DND-41 (cell line): ENCODE measurements around the gene RRP8.

Source experiments
- ATAC-seq: fragments of 200-7000 bp; cut with Tn5 transposase; 3 replicates; pipeline ENCODE4 v1.9.1; 2021; ENCODE audit warnings: low read depth; ENCODE audit not compliant: insufficient read depth
- DNase-seq: peaks from one replicate; pipeline ENCODE4 v3.0.0-alpha.2; 2020
- H2AFZ ChIP-seq: 2 replicates; pipeline ENCODE4 v1.6.0; 2012; ENCODE audit warnings: low read depth, low read length
- H3K27ac ChIP-seq: 2 replicates; pipeline ENCODE4 v1.5.1; 2012; ENCODE audit warnings: low read length, inconsistent platforms
- H3K27me3 ChIP-seq: fragments of 200-600 bp; sonication (generic); 2 replicates; pipeline ENCODE4 v1.6.0; 2012; ENCODE audit warnings: low read length, mild to moderate bottlenecking, inconsistent platforms; ENCODE audit not compliant: insufficient read depth, poor library complexity
- H3K36me3 ChIP-seq: 2 replicates; pipeline ENCODE4 v1.5.1; 2012; ENCODE audit warnings: low read length, inconsistent platforms; ENCODE audit not compliant: insufficient read depth
- H3K4me1 ChIP-seq: 2 replicates; pipeline ENCODE4 v1.5.1; 2012; ENCODE audit warnings: mild to moderate bottlenecking, low read length; ENCODE audit not compliant: insufficient read depth
- H3K4me2 ChIP-seq: 2 replicates; pipeline ENCODE4 v1.6.0; 2012; ENCODE audit warnings: mild to moderate bottlenecking, moderate library complexity, low read length, inconsistent platforms; ENCODE audit not compliant: insufficient read depth
- H3K4me3 ChIP-seq, 2 experiments: fragments of 200-600 bp in 1 of 2; shearing (Covaris generic) in 1 of 2; 2 replicates each; pipeline ENCODE4 v1.5.1; 2012 to 2016; ENCODE audit warnings: inconsistent platforms in 2 of 2, low read length in 2 of 2, mild to moderate bottlenecking in 2 of 2, low read depth in 1 of 2, moderate library complexity in 1 of 2
- H3K79me2 ChIP-seq: 2 replicates; pipeline ENCODE4 v1.6.0; 2012; ENCODE audit warnings: low read length, inconsistent platforms; ENCODE audit not compliant: insufficient read depth
- H3K9ac ChIP-seq: 2 replicates; pipeline ENCODE4 v1.6.0; 2012; ENCODE audit warnings: low read depth, mild to moderate bottlenecking, inconsistent platforms, low read length, moderate library complexity
- H3K9me3 ChIP-seq: 2 replicates; pipeline ENCODE4 v1.5.1; 2012; ENCODE audit warnings: low read length, moderate library complexity, mild to moderate bottlenecking, inconsistent platforms; ENCODE audit not compliant: insufficient read depth, severe bottlenecking
- H4K20me1 ChIP-seq: 2 replicates; pipeline ENCODE4 v1.6.0; 2012; ENCODE audit warnings: low read length; ENCODE audit not compliant: insufficient read depth
- EZH2 ChIP-seq: IDR thresholded peaks from 3 replicates; pipeline ENCODE4 v1.6.1; 2012; ENCODE audit warnings: borderline replicate concordance, low read depth, mild to moderate bottlenecking, moderate library complexity, low read length, inconsistent platforms; ENCODE audit not compliant: severe bottlenecking
- TF ChIP-seq, protein P1 (sequence below): IDR thresholded peaks from 2 replicates; pipeline ENCODE4 v1.5.1; 2012; ENCODE audit warnings: borderline replicate concordance, low read length, moderate library complexity, mild to moderate bottlenecking; ENCODE audit not compliant: poor library complexity, severe bottlenecking; ENCODE audit errors: extremely low read depth

The RRP8 gene

DNA sequence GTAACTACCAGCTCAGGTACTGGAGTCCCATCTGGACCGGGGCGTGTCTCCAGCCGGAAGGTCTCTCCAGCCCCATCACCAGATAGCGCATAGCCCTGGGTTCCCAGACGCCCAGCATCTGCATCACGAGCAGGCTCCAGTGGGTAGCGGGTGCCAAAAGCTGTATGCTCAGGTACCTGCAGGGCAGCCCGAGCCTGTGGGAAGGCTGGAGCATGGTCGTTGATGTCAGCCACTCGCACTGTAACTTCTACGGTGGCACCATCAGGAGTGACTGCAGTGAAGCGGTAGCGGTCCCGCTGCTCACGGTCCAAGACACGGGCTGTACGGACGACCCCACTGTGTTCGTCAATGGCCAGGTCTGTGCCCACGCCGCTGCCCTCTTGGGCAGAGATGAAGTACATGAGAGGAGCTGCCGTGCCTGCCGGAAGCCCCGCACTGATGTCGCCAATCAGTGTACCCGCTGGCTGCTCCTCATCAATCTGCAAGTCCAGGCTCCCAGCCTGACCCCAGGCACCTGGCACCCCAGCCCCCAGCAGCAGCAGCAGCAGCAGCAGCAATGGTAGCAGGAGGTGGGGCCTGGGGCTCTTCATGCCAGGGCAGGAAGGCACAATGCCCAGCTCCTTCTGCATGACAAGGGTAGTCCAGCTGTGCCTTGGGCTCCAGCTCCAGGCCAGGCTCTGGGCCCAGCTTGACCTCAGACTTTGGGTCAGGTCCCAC is 37.7 kb upstream of the RRP8 start:
- H3K79me2 ChIP-seq = no peaks in the 10 kb centered on the region
- H3K9ac ChIP-seq = no peak overlapping the region
- H3K9me3 ChIP-seq = no peaks in the 10 kb centered on the region
- DNase-seq (no peak), ATAC-seq (no peak)
- no peak overlapping the region for H2AFZ ChIP-seq
- H3K27me3 ChIP-seq = no peaks in the 10 kb centered on the region
- no peaks in the 10 kb centered on the region for H4K20me1 ChIP-seq
- H3K4me3 ChIP-seq = no peak overlapping the region
- H3K4me2 ChIP-seq = no peak overlapping the region
- no peak for TF ChIP-seq EZH2
- TF ChIP-seq, protein P1, sequence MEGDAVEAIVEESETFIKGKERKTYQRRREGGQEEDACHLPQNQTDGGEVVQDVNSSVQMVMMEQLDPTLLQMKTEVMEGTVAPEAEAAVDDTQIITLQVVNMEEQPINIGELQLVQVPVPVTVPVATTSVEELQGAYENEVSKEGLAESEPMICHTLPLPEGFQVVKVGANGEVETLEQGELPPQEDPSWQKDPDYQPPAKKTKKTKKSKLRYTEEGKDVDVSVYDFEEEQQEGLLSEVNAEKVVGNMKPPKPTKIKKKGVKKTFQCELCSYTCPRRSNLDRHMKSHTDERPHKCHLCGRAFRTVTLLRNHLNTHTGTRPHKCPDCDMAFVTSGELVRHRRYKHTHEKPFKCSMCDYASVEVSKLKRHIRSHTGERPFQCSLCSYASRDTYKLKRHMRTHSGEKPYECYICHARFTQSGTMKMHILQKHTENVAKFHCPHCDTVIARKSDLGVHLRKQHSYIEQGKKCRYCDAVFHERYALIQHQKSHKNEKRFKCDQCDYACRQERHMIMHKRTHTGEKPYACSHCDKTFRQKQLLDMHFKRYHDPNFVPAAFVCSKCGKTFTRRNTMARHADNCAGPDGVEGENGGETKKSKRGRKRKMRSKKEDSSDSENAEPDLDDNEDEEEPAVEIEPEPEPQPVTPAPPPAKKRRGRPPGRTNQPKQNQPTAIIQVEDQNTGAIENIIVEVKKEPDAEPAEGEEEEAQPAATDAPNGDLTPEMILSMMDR = no peak
- no peaks in the 10 kb centered on the region for H3K4me1 ChIP-seq
- H3K36me3 ChIP-seq = no peaks in the 10 kb centered on the region
- no peak overlapping the region for H3K27ac ChIP-seq

DNA sequence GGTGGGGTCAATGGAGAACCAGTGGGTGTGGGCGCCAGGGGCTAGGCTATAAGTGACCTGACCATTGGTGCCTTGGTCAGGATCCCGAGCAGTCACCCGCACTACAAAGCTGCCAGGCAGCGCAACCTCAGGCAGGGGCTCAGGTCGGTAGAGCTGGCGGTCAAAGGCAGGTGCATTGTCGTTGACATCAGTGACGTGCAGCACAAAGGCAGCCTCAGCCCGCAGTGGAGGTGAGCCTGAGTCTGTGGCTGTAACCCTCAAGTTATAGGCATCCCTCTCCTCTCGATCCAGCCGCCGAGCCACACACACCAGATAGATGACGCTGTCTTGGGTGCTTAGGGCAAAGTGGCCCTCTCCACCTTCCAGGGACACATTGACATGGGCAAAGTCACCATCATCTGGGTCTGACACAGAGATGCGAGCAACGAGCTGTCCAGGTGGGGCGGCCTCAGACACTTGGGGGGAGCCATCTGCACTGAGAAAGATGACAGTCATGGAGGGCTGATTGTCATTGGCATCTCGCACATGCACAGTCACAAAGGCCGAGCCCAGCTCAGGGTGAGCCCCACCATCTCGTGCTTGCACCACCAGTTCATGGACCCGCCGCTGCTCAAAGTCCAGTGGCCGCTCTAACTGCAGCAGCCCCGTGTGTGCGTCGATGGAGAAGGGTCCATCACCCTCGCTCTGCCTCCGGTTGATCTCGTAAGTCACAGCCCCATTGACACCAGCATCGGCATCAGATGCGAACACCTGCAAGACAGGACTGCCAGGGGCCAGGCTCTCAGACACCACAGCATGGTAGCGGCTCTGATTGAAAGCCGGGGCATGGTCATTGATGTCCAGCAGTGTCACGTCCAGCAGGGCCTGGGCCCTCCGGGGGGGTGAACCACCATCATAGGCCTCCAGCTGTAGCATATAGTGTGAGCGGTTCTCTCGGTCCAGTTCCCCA is 36.9 kb upstream of the RRP8 start:
- Histone ChIP-seq H3K4me2 (no peak overlapping the region), H3K27ac (no peak overlapping the region), H3K27me3 (no peaks in the 10 kb centered on the region), H3K36me3 (no peaks in the 10 kb centered on the region), H3K79me2 (no peaks in the 10 kb centered on the region), H3K9ac (no peak overlapping the region), H3K4me1 (no peaks in the 10 kb centered on the region), H3K9me3 (no peaks in the 10 kb centered on the region), H4K20me1 (no peaks in the 10 kb centered on the region), H3K4me3 (no peak overlapping the region), H2AFZ (no peak overlapping the region)
- DNase-seq (no peak), ATAC-seq (no peak)
- TF ChIP-seq, protein P1 = no peak
- TF ChIP-seq EZH2 = no peak

DNA sequence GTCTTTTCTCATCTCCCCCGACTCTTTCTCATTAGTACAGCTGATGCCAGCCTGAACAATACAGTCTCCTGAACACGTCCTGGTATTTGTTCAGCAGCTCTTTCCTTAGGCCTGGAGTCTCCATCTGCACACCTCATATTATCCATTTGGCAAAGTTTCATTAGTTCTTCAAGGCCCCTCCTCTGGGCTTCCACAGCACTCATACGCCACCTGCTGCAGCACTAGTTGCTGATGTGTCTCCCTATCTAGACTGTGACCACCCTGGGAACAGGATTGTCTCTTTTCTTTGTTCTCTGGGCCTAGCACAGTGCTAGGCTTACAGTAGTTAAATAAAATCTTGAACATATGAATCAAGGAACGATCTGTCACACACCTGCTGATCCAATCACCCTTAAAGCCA is 35.0 kb upstream of the RRP8 start:
- no peak overlapping the region for H3K27ac ChIP-seq
- no peaks in the 10 kb centered on the region for H3K4me1 ChIP-seq
- TF ChIP-seq EZH2 = no peak
- TF ChIP-seq, protein P1 = peak; percentile 4
- no peaks in the 10 kb centered on the region for H3K27me3 ChIP-seq
- H3K36me3 ChIP-seq = no peaks in the 10 kb centered on the region
- ATAC-seq (no peak), DNase-seq (no peak)
- no peaks in the 10 kb centered on the region for H4K20me1 ChIP-seq
- H3K4me3 ChIP-seq = no peak overlapping the region
- no peak overlapping the region for H3K4me2 ChIP-seq
- no peaks in the 10 kb centered on the region for H3K79me2 ChIP-seq
- no peak overlapping the region for H3K9ac ChIP-seq
- no peaks in the 10 kb centered on the region for H3K9me3 ChIP-seq
- H2AFZ ChIP-seq = no peak overlapping the region
